Measurements from ENCODE around the gene MSANTD3.

Gene MSANTD3

GRCh38 chr9:100474924-100475276, 48.0 kb downstream of the MSANTD3 start:
- Histone ChIP-seq H3K36me3 (no peaks in the 10 kb centered on the region), H3K9me3 (no peaks in the 10 kb centered on the region), H3K27ac (no peak overlapping the region), H3K4me3 (ENCODE audit: low read depth in 1 of 2, low read length in 1 of 2) (no peak overlapping the region), H3K27me3 (peaks cover 59% of the 10 kb centered on the region), H3K4me1 (ENCODE audit: control insufficient read depth in 1 of 2, insufficient read depth in 1 of 2, low read depth in 1 of 2, low read length in 1 of 2) (peaks cover 13 to 25% of the 10 kb centered on the region in 2 experiments)
- TF ChIP-seq CTCF (IDR thresholded peaks at IDR 0.05) = no peak

- Histone ChIP-seq H3K27me3 (peaks cover 36% of the 10 kb centered on the region), H3K4me1 (ENCODE audit: control insufficient read depth in 1 of 2, insufficient read depth in 1 of 2, low read depth in 1 of 2, low read length in 1 of 2) (peaks cover 13 to 25% of the 10 kb centered on the region in 2 experiments), H3K27ac (no peak overlapping the region), H3K9me3 (no peaks in the 10 kb centered on the region), H3K4me3 (ENCODE audit: low read depth in 1 of 2, low read length in 1 of 2) (no peak overlapping the region), H3K36me3 (no peaks in the 10 kb centered on the region)
- no peak for TF ChIP-seq CTCF (IDR thresholded peaks at IDR 0.05)
These were observed 50.3 kb downstream of the MSANTD3 start for GRCh38 chr9:100477241-100477640.

GRCh38 chr9:100478192-100478591, 51.2 kb downstream of the MSANTD3 start:
- H3K4me1 ChIP-seq (ENCODE audit: control insufficient read depth in 1 of 2, insufficient read depth in 1 of 2, low read depth in 1 of 2, low read length in 1 of 2) = peaks cover 10 to 20% of the 10 kb centered on the region in 2 experiments
- no peaks in the 10 kb centered on the region for H3K9me3 ChIP-seq
- H3K27me3 ChIP-seq = peaks cover 26% of the 10 kb centered on the region
- H3K36me3 ChIP-seq = no peaks in the 10 kb centered on the region
- TF ChIP-seq CTCF (IDR thresholded peaks at IDR 0.05) = no peak
- no peak overlapping the region for H3K4me3 ChIP-seq (ENCODE audit: low read depth in 1 of 2, low read length in 1 of 2)
- no peak overlapping the region for H3K27ac ChIP-seq

- Histone ChIP-seq H3K4me3 (ENCODE audit: low read depth in 1 of 2, low read length in 1 of 2) (no peak overlapping the region), H3K27me3 (peaks cover 10% of the 10 kb centered on the region), H3K9me3 (no peaks in the 10 kb centered on the region), H3K27ac (no peak overlapping the region), H3K36me3 (no peaks in the 10 kb centered on the region), H3K4me1 (ENCODE audit: control insufficient read depth in 1 of 2, insufficient read depth in 1 of 2, low read depth in 1 of 2, low read length in 1 of 2) (peaks cover 0 to 4% of the 10 kb centered on the region in 2 experiments)
- no peak for TF ChIP-seq CTCF (IDR thresholded peaks at IDR 0.05)
These were observed 52.9 kb downstream of the MSANTD3 start for GRCh38 chr9:100479820-100480219.

- Histone ChIP-seq H3K4me1 (ENCODE audit: control insufficient read depth in 1 of 2, insufficient read depth in 1 of 2, low read depth in 1 of 2, low read length in 1 of 2) (no peaks in the 10 kb centered on the region), H3K4me3 (ENCODE audit: low read depth in 1 of 2, low read length in 1 of 2) (no peak overlapping the region)
These were observed 58.3 kb downstream of the MSANTD3 start for GRCh38 chr9:100485196-100485595.

More at GRCh38 chr9:100485196-100485595, 58.3 kb downstream of the MSANTD3 start:
- no peaks in the 10 kb centered on the region for H3K36me3 ChIP-seq
- no peak overlapping the region for H3K27ac ChIP-seq
- TF ChIP-seq CTCF (IDR thresholded peaks at IDR 0.05) = no peak
- H3K9me3 ChIP-seq = no peaks in the 10 kb centered on the region
- H3K27me3 ChIP-seq = no peaks in the 10 kb centered on the region

Measured in neutrophil (primary cell).